RWPE2 (cell line): ENCODE data around the gene LRRC19.

Experiments used
- ATAC-seq: fragments of 200-7000 bp; cut with Tn5 transposase; 3 replicates; pipeline ENCODE4 v1.9.1; 2021; ENCODE audit warnings: low read depth
- DNase-seq: peaks from one replicate; pipeline ENCODE4 v3.0.0-alpha.2; 2020; ENCODE audit warnings: low spot score
- H3K27ac ChIP-seq: fragments of 450-650 bp; 2 replicates; pipeline ENCODE4 v1.5.1; 2017; ENCODE audit warnings: mild to moderate bottlenecking; ENCODE audit not compliant: poor library complexity, severe bottlenecking
- H3K27me3 ChIP-seq: fragments of 250-450 bp; sonication (Bioruptor Pico); 2 replicates; pipeline ENCODE4 v1.5.1; 2021; ENCODE audit warnings: mild to moderate bottlenecking, moderate library complexity; ENCODE audit not compliant: insufficient read depth, poor library complexity, severe bottlenecking
- H3K36me3 ChIP-seq: fragments of 250-450 bp; sonication (Bioruptor Pico); 2 replicates; pipeline ENCODE4 v1.5.1; 2020; ENCODE audit warnings: low read depth, mild to moderate bottlenecking, moderate library complexity
- H3K4me1 ChIP-seq: fragments of 250-450 bp; sonication (Bioruptor Pico); 2 replicates; pipeline ENCODE4 v1.5.1; 2021; ENCODE audit warnings: mild to moderate bottlenecking, moderate library complexity; ENCODE audit not compliant: insufficient read depth, poor library complexity, severe bottlenecking
- H3K4me3 ChIP-seq: fragments of 250-450 bp; sonication (Bioruptor Pico); 2 replicates; pipeline ENCODE4 v1.5.1; 2021; ENCODE audit warnings: mild to moderate bottlenecking, moderate library complexity; ENCODE audit not compliant: severe bottlenecking
- H3K9me3 ChIP-seq: fragments of 250-450 bp; sonication (Bioruptor Pico); 2 replicates; pipeline ENCODE4 v1.5.1; 2021; ENCODE audit warnings: mild to moderate bottlenecking, moderate library complexity; ENCODE audit not compliant: severe bottlenecking
- TF ChIP-seq, protein P1 (sequence below): fragments of 450-650 bp; IDR thresholded peaks from one replicate; pipeline ENCODE4 v1.5.1; 2017; ENCODE audit warnings: mild to moderate bottlenecking, moderate library complexity; ENCODE audit not compliant: poor library complexity, severe bottlenecking

The LRRC19 gene

DNA sequence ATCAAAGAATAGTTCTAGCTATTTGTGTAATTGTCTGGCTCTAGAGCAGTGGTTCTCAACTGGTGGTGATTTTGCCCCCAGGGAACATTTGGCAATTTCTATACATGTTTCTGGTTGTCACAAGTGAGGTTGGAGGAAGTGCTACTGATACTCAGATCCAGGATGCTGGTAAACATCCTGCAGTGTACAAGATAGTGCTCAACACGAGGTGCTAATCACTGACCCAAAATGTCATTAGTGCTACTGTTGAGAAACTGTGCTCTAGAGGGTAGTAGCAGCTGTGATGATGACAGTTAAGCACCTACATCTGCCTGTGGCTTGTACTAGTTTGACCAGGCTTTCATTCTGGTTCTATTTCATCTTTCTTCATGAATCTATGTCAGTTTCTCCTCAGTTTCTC is 22.1 kb downstream of the LRRC19 start:
- Histone ChIP-seq H3K4me3 (no peak overlapping the region), H3K27me3 (no peaks in the 10 kb centered on the region), H3K4me1 (no peaks in the 10 kb centered on the region), H3K27ac (no peak overlapping the region), H3K9me3 (no peaks in the 10 kb centered on the region), H3K36me3 (peaks cover 15% of the 10 kb centered on the region)
- ATAC-seq (no peak), DNase-seq (no peak)
- TF ChIP-seq, protein P1, sequence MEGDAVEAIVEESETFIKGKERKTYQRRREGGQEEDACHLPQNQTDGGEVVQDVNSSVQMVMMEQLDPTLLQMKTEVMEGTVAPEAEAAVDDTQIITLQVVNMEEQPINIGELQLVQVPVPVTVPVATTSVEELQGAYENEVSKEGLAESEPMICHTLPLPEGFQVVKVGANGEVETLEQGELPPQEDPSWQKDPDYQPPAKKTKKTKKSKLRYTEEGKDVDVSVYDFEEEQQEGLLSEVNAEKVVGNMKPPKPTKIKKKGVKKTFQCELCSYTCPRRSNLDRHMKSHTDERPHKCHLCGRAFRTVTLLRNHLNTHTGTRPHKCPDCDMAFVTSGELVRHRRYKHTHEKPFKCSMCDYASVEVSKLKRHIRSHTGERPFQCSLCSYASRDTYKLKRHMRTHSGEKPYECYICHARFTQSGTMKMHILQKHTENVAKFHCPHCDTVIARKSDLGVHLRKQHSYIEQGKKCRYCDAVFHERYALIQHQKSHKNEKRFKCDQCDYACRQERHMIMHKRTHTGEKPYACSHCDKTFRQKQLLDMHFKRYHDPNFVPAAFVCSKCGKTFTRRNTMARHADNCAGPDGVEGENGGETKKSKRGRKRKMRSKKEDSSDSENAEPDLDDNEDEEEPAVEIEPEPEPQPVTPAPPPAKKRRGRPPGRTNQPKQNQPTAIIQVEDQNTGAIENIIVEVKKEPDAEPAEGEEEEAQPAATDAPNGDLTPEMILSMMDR, result no peak

DNA sequence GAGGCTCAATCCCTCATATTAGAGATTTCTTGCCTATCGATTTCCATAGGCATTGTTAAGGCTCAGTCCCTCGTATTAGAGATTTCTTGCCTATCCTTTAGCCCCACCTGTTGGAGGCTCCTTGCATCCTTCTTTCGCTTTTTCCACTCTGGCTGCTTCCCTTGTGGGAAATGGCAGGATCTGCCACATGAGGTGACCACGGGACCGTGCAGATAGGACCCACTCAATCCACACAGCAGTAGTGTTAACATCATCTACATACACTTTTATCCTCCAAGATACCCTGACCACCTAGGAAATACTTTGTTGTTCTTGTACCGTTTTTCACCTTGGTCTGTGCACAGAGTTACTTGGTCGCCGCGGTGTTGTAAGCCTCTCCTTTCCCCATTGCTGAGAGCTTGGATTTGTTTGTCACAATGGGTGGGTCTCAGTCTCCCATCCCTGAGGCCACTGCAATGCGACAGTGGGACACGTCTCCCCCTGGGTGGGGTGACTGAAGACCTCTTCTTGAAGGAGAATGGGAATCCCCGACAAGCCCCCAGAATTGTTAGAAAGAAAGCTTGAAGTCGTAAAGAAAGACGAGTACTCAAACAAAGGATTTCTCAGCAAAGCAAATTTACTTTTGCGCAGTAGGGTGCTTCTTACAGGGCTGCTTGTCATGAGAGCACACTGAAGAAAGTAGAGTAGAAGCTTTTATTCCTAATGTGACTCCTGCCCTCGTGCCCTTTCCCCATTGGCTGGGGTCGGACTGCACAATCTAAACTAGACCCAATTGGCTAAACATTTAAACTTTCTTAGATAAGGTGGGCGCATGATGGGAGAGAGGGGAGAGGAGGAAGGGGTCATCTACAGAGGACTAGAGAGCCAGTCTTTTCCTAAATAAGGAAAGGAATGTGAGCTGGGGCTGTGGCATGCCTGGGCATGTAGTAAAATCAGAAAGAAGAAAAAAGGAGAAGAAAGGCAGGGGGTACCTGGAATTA is 29.5 kb downstream of the LRRC19 start:
- Histone ChIP-seq H3K4me1 (peaks cover 20% of the 10 kb centered on the region), H3K9me3 (no peaks in the 10 kb centered on the region), H3K36me3 (peaks cover 7% of the 10 kb centered on the region; the same call in 1 of the 2 replicates), H3K27me3 (no peaks in the 10 kb centered on the region), H3K27ac (peak overlapping the region; percentile 7), H3K4me3 (no peak overlapping the region)
- TF ChIP-seq, protein P1, result peak; percentile 49
- ATAC-seq, result peak; percentile 70; the same call in 2 of the 3 replicates
- no peak for DNase-seq

DNA sequence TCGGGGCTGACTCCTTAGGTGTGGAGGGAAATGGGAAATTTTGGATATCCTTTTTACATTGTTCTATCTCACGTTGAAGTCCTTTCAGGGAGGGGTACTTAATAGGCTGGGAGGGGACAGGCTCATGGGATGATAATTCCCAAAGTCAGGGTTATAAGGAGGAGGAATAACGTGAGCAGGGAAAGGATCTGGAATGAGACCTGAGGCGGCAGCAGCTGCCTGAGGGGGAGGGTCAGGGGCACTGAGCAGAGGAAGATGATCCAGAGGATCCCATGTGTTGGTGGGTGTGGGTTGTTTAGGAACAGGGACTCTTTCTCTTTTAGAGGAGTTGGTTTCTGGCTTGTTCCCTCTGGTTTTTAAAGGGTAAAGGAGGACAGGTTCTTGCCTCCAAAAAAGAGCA is 30.5 kb downstream of the LRRC19 start:
- Histone ChIP-seq H3K9me3 (no peaks in the 10 kb centered on the region), H3K27ac (no peak overlapping the region), H3K27me3 (no peaks in the 10 kb centered on the region), H3K4me3 (no peak overlapping the region), H3K36me3 (peaks cover 7% of the 10 kb centered on the region; the same call in 1 of the 2 replicates), H3K4me1 (peaks cover 20% of the 10 kb centered on the region)
- no peak for DNase-seq
- TF ChIP-seq, protein P1, result no peak
- no peak for ATAC-seq

DNA sequence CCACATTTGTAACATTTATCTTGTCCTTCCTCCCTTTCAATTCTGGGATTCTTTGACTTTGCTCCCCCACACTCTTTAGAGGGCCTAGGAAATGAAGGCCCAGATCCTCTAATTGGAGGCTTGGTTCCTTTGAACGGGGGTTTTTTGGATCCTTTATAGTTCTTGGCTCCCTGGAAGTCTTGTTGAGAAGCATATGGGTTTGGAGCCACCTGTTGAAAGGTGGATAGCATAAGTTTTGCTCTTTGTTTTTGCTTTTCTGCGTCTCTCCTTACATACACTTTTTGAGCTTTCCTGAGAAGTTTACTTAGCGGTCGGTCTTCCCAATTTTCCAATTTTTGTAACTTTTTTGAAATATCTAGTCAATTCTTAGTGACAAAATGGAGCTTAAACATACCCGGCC is 31.5 kb downstream of the LRRC19 start:
- H3K9me3 ChIP-seq, result no peaks in the 10 kb centered on the region
- ATAC-seq, result no peak

More for the DNA sequence above, 31.5 kb downstream of the LRRC19 start:
- DNase-seq, result no peak
- Histone ChIP-seq H3K4me3 (no peak overlapping the region), H3K27me3 (no peaks in the 10 kb centered on the region), H3K27ac (no peak overlapping the region), H3K4me1 (peaks cover 20% of the 10 kb centered on the region), H3K36me3 (peaks cover 7% of the 10 kb centered on the region; the same call in 1 of the 2 replicates)
- TF ChIP-seq, protein P1, result no peak
